HEK293 (cell line): ENCODE data around the gene TP53BP2.

ENCODE experiments used
- CTCF ChIA-PET: fragments of 350-600 bp; formaldehyde crosslinking; extraction: SDS; loops from one replicate; lab custom pipeline; 2021; ENCODE audit warnings: antibody characterized with exemption; lab: Yijun Ruan, JAX
- POLR2A ChIA-PET: fragments of 300-600 bp; formaldehyde crosslinking; extraction: SDS; loops from one replicate; lab custom pipeline; 2020; ENCODE audit warnings: antibody characterized with exemption, inconsistent platforms; lab: Yijun Ruan, JAX
- H3K27ac ChIP-seq: fragments of 200-500 bp; sonication (Bioruptor generic); 2 replicates; pipeline ENCODE4 v1.5.1; 2014; ENCODE audit warnings: low read depth, low read length, control low read depth, inconsistent platforms; ENCODE audit errors: extremely low read depth
- H3K36me3 ChIP-seq, 2 experiments: fragments of 200-500 bp in 1 of 2; sonication (Bioruptor generic) in 1 of 2; 1 replicate in 1 of 2; 2 replicates in 1 of 2; pipeline ENCODE4 v1.5.1; 2014 to 2017; ENCODE audit warnings: inconsistent platforms in 2 of 2, low read length in 2 of 2; ENCODE audit not compliant: control insufficient read depth in 2 of 2, insufficient read depth in 1 of 2
- H3K4me1 ChIP-seq: fragments of 200-500 bp; sonication (Bioruptor generic); 2 replicates; pipeline ENCODE4 v1.5.1; 2014; ENCODE audit warnings: mild to moderate bottlenecking, low read length, inconsistent platforms; ENCODE audit not compliant: control insufficient read depth, insufficient read depth
- H3K4me3 ChIP-seq: 2 replicates; pipeline ENCODE4 v1.5.1; 2011; ENCODE audit warnings: low read depth, mild to moderate bottlenecking, control low read depth, low read length, moderate library complexity
- H3K9me3 ChIP-seq: fragments of 200-500 bp; sonication (Bioruptor generic); 2 replicates; pipeline ENCODE4 v1.5.1; 2014; ENCODE audit warnings: low read depth, low read length, inconsistent platforms; ENCODE audit not compliant: control insufficient read depth, insufficient read depth
- EGR2 ChIP-seq: fragments of 450-650 bp; formaldehyde crosslinking; IDR thresholded peaks from 2 replicates; pipeline ENCODE4 v1.5.1; 2016; ENCODE audit warnings: low read depth, missing biosample characterization, missing genetic modification characterization
- KLF1 ChIP-seq: fragments of 450-650 bp; formaldehyde crosslinking; IDR thresholded peaks from 2 replicates; pipeline ENCODE4 v1.5.1; 2016; ENCODE audit warnings: missing biosample characterization, missing genetic modification characterization
- KLF10 ChIP-seq: fragments of 450-650 bp; IDR thresholded peaks from 2 replicates; pipeline ENCODE4 v1.5.1; 2018; ENCODE audit warnings: missing biosample characterization, mild to moderate bottlenecking, missing genetic modification characterization
- ZFP3 ChIP-seq: fragments of 450-650 bp; formaldehyde crosslinking; IDR thresholded peaks from 2 replicates; pipeline ENCODE4 v1.5.1; 2016; ENCODE audit warnings: low read depth, missing biosample characterization, missing genetic modification characterization
- ZNF138 ChIP-seq: fragments of 450-650 bp; formaldehyde crosslinking; IDR thresholded peaks from 2 replicates; pipeline ENCODE4 v1.5.1; 2016; ENCODE audit warnings: missing biosample characterization, missing genetic modification characterization, borderline replicate concordance
- ZNF223 ChIP-seq: fragments of 450-650 bp; formaldehyde crosslinking; IDR thresholded peaks from 2 replicates; pipeline ENCODE4 v1.5.1; 2016; ENCODE audit warnings: missing biosample characterization, missing genetic modification characterization
- ZNF311 ChIP-seq: fragments of 450-650 bp; formaldehyde crosslinking; IDR thresholded peaks from 2 replicates; pipeline ENCODE4 v1.5.1; 2017; ENCODE audit warnings: missing biosample characterization, missing genetic modification characterization, borderline replicate concordance
- ZNF433 ChIP-seq: fragments of 450-650 bp; formaldehyde crosslinking; IDR thresholded peaks from 2 replicates; pipeline ENCODE4 v1.5.1; 2016; ENCODE audit warnings: missing biosample characterization, missing genetic modification characterization, low read depth
- ZNF654 ChIP-seq: fragments of 450-650 bp; formaldehyde crosslinking; IDR thresholded peaks from 2 replicates; pipeline ENCODE4 v1.5.1; 2016; ENCODE audit warnings: low read depth, missing biosample characterization, missing genetic modification characterization
- ZNF677 ChIP-seq: fragments of 450-650 bp; IDR thresholded peaks from 2 replicates; pipeline ENCODE4 v1.5.0; 2018; ENCODE audit warnings: missing biosample characterization, mild to moderate bottlenecking, missing genetic modification characterization, moderate library complexity
- ZNF830 ChIP-seq: fragments of 450-650 bp; IDR thresholded peaks from 2 replicates; pipeline ENCODE4 v1.5.0; 2018; ENCODE audit warnings: missing biosample characterization, missing genetic modification characterization, low read depth, mild to moderate bottlenecking, moderate library complexity
- TF ChIP-seq, protein P1 (sequence below): fragments of 450-650 bp; formaldehyde crosslinking; IDR thresholded peaks from 2 replicates; pipeline ENCODE4 v1.5.1; 2016; ENCODE audit warnings: missing biosample characterization, missing genetic modification characterization
- TF ChIP-seq, protein P2 (sequence below): fragments of 450-650 bp; formaldehyde crosslinking; IDR thresholded peaks from 2 replicates; pipeline ENCODE4 v1.5.1; 2016; ENCODE audit warnings: missing biosample characterization, missing genetic modification characterization
- TF ChIP-seq, protein P3 (sequence below): fragments of 450-650 bp; formaldehyde crosslinking; IDR thresholded peaks from 2 replicates; pipeline ENCODE4 v1.5.1; 2017; ENCODE audit warnings: missing biosample characterization, mild to moderate bottlenecking, missing genetic modification characterization, moderate library complexity
- TF ChIP-seq, protein P4 (sequence below): fragments of 450-650 bp; formaldehyde crosslinking; IDR thresholded peaks from 2 replicates; pipeline ENCODE4 v1.5.1; 2016; ENCODE audit warnings: missing biosample characterization, missing genetic modification characterization

Gene TP53BP2

DNA sequence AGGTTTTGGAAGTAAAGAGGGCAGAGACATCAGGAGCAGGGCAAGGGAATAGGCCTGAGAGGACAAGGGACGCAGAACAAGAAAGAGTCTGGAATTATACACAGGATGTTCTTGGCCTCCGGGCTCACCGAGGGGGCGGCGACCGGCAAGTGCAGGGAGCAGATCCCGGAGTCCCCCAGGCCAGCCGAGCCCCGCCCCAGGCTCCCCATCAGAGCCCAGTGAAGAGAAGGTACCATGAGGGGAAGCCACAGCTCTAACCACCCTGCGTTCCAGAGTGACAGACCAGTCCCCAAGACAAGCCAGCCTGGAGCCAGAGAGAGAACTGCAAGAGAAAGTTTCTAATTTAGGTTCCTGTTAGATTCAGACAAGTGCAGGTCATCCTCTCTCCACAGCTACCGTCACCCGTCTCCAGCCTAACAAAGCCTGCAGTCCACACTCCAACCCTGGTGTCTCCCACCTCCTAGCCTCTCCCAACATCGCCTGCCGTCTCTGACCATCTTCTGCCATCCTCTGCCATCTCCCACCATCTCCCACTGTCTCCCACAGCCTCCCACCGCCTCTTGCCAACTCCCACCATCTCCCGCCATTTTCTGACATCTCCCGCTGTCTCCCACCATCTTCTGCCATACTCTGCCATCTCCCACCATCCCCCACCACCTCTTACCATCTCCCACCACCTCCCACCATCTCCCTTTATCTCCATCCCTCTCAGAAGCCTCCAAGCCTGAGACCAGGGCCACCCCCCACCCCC is 90.9 kb downstream of the TP53BP2 start (continued):
- TF ChIP-seq, protein P1, sequence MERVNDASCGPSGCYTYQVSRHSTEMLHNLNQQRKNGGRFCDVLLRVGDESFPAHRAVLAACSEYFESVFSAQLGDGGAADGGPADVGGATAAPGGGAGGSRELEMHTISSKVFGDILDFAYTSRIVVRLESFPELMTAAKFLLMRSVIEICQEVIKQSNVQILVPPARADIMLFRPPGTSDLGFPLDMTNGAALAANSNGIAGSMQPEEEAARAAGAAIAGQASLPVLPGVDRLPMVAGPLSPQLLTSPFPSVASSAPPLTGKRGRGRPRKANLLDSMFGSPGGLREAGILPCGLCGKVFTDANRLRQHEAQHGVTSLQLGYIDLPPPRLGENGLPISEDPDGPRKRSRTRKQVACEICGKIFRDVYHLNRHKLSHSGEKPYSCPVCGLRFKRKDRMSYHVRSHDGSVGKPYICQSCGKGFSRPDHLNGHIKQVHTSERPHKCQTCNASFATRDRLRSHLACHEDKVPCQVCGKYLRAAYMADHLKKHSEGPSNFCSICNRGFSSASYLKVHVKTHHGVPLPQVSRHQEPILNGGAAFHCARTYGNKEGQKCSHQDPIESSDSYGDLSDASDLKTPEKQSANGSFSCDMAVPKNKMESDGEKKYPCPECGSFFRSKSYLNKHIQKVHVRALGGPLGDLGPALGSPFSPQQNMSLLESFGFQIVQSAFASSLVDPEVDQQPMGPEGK (tag by site-specific recombination) = no peak

- H3K9me3 ChIP-seq = no peaks in the 10 kb centered on the region
- TF ChIP-seq KLF1 (tag by site-specific recombination) = peak; percentile 14; the same call in 1 of the 2 replicates
- no peak for TF ChIP-seq ZNF654 (tag by site-specific recombination)
- TF ChIP-seq ZNF677 = no peak
- no peak for TF ChIP-seq ZNF311
- H3K4me3 ChIP-seq = no peak overlapping the region
- no peaks in the 10 kb centered on the region for H3K4me1 ChIP-seq
- POLR2A ChIA-PET = no interaction called here
- CTCF ChIA-PET = interaction anchor here (0.6 to 4.6 kb wide), 10 partner anchors 8 to 951 kb away, joined by 3 to 37 read pairs (median 4); partner anchors contain the start of gene CAPN2
- peaks cover 29 to 95% of the 10 kb centered on the region in 2 experiments; a peak in 2 of 3 replicates for H3K36me3 ChIP-seq
- H3K27ac ChIP-seq = no peak overlapping the region
Measured at GRCh38 chr1:223752721-223753515, 92.8 kb downstream of the TP53BP2 start.

DNA sequence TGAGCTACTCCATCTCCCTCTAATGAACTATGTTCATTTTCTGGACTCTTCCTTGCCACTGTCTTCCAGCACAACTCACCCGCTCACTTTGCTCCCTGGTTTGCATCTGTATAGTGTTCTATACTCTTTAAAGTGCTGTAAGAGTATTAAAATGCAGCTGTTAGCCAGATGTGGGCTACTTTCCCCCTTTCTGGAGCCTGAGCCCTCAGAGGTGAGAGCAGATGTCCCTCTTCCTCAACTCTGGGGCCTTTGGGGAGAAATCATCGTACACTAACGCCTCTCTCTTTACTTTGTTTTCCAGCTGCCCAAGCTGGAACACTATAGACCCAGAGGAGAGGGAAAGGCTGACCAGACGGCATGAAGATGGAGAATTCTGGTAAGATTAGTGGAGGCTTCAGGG is 94.1 kb downstream of the TP53BP2 start:
- Histone ChIP-seq H3K4me1 (no peaks in the 10 kb centered on the region), H3K4me3 (no peak overlapping the region), H3K36me3 (peaks cover 33 to 96% of the 10 kb centered on the region in 2 experiments), H3K9me3 (no peaks in the 10 kb centered on the region), H3K27ac (no peak overlapping the region)
- CTCF ChIA-PET = interaction anchor here (0.6 to 5.0 kb wide), 9 partner anchors 9 to 102 kb away, joined by 3 to 70 read pairs (median 5); partner anchors contain the start of gene CAPN2
- POLR2A ChIA-PET = no interaction called here
- TF ChIP-seq, protein P2, sequence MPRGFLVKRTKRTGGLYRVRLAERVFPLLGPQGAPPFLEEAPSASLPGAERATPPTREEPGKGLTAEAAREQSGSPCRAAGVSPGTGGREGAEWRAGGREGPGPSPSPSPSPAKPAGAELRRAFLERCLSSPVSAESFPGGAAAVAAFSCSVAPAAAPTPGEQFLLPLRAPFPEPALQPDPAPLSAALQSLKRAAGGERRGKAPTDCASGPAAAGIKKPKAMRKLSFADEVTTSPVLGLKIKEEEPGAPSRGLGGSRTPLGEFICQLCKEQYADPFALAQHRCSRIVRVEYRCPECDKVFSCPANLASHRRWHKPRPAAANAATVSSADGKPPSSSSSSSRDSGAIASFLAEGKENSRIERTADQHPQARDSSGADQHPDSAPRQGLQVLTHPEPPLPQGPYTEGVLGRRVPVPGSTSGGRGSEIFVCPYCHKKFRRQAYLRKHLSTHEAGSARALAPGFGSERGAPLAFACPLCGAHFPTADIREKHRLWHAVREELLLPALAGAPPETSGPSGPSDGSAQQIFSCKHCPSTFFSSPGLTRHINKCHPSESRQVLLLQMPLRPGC (tag by site-specific recombination) = no peak
- TF ChIP-seq ZFP3 (tag by site-specific recombination) (no peak), ZNF138 (tag by site-specific recombination) (no peak)

- no peak overlapping the region for H3K4me3 ChIP-seq
- H3K27ac ChIP-seq = no peak overlapping the region
- CTCF ChIA-PET = interaction anchor here (0.6 to 5.0 kb wide), 14 partner anchors 10 to 583 kb away, joined by 3 to 70 read pairs (median 11); partner anchors contain the start of gene CAPN2
- no peaks in the 10 kb centered on the region for H3K9me3 ChIP-seq
- H3K36me3 ChIP-seq = peaks cover 36 to 96% of the 10 kb centered on the region in 2 experiments
- no peaks in the 10 kb centered on the region for H3K4me1 ChIP-seq
- POLR2A ChIA-PET = no interaction called here
- no peak for TF ChIP-seq EGR2 (tag by site-specific recombination)
- TF ChIP-seq ZNF223 = no peak
- TF ChIP-seq, protein P3, sequence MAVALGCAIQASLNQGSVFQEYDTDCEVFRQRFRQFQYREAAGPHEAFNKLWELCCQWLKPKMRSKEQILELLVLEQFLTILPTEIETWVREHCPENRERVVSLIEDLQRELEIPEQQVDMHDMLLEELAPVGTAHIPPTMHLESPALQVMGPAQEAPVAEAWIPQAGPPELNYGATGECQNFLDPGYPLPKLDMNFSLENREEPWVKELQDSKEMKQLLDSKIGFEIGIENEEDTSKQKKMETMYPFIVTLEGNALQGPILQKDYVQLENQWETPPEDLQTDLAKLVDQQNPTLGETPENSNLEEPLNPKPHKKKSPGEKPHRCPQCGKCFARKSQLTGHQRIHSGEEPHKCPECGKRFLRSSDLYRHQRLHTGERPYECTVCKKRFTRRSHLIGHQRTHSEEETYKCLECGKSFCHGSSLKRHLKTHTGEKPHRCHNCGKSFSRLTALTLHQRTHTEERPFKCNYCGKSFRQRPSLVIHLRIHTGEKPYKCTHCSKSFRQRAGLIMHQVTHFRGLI (tag by site-specific recombination) = no peak
- TF ChIP-seq KLF10 = no peak
- TF ChIP-seq, protein P4, sequence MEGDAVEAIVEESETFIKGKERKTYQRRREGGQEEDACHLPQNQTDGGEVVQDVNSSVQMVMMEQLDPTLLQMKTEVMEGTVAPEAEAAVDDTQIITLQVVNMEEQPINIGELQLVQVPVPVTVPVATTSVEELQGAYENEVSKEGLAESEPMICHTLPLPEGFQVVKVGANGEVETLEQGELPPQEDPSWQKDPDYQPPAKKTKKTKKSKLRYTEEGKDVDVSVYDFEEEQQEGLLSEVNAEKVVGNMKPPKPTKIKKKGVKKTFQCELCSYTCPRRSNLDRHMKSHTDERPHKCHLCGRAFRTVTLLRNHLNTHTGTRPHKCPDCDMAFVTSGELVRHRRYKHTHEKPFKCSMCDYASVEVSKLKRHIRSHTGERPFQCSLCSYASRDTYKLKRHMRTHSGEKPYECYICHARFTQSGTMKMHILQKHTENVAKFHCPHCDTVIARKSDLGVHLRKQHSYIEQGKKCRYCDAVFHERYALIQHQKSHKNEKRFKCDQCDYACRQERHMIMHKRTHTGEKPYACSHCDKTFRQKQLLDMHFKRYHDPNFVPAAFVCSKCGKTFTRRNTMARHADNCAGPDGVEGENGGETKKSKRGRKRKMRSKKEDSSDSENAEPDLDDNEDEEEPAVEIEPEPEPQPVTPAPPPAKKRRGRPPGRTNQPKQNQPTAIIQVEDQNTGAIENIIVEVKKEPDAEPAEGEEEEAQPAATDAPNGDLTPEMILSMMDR = no peak
- no peak for TF ChIP-seq ZNF433
- TF ChIP-seq, protein P1 (tag by site-specific recombination) = no peak
- TF ChIP-seq ZNF830 (tag by site-specific recombination) = no peak
Measured at GRCh38 chr1:223750730-223751570, 94.8 kb downstream of the TP53BP2 start.
